Effector memory CD4-positive, alpha-beta T cell (primary cell): ENCODE measurements around the gene YTHDC1.

Source experiments
- DNase-seq, 3 donors: peaks; one replicate each; pipeline ENCODE4 v3.0.0-alpha.2; 2020
- H3K27ac ChIP-seq: 2 replicates; pipeline ENCODE4 v1.7.0; 2013; ENCODE audit warnings: mild to moderate bottlenecking, low read length, moderate library complexity; ENCODE audit not compliant: insufficient read depth, poor library complexity, severe bottlenecking
- H3K27me3 ChIP-seq: replicated peaks from 2 replicates; pipeline ENCODE4 v1.7.0; 2013; ENCODE audit warnings: mild to moderate bottlenecking, low read length; ENCODE audit not compliant: insufficient read depth, control insufficient read depth, poor library complexity, severe bottlenecking
- H3K36me3 ChIP-seq: 2 replicates; pipeline ENCODE4 v1.7.0; 2013; ENCODE audit warnings: mild to moderate bottlenecking, low read length, moderate library complexity; ENCODE audit not compliant: control insufficient read depth, insufficient read depth
- H3K4me1 ChIP-seq: 2 replicates; pipeline ENCODE4 v1.7.0; 2013; ENCODE audit warnings: low read length, mild to moderate bottlenecking; ENCODE audit not compliant: control insufficient read depth, insufficient read depth, poor library complexity, severe bottlenecking
- H3K4me3 ChIP-seq: 2 replicates; pipeline ENCODE4 v1.7.0; 2013; ENCODE audit warnings: low read length, low read depth, mild to moderate bottlenecking; ENCODE audit not compliant: insufficient read depth, poor library complexity, severe bottlenecking
- H3K9me3 ChIP-seq: 2 replicates; pipeline ENCODE4 v1.7.0; 2013; ENCODE audit warnings: mild to moderate bottlenecking, low read length, moderate library complexity; ENCODE audit not compliant: control insufficient read depth

The YTHDC1 gene

GRCh38 chr4:68278029-68278428 is 71.9 kb downstream of the YTHDC1 start:
- Histone ChIP-seq H3K36me3 (no peaks in the 10 kb centered on the region), H3K27me3 (no peaks in the 10 kb centered on the region), H3K4me3 (no peak overlapping the region), H3K4me1 (no peaks in the 10 kb centered on the region), H3K27ac (no peak overlapping the region), H3K9me3 (no peaks in the 10 kb centered on the region)
- no peak for DNase-seq

- Histone ChIP-seq H3K4me1 (no peaks in the 10 kb centered on the region), H3K36me3 (no peaks in the 10 kb centered on the region), H3K27me3 (no peaks in the 10 kb centered on the region), H3K4me3 (no peak overlapping the region), H3K9me3 (no peaks in the 10 kb centered on the region), H3K27ac (no peak overlapping the region)
- DNase-seq = no peak
Observed at GRCh38 chr4:68277627-68278026, 72.3 kb downstream of the YTHDC1 start.

- no peaks in the 10 kb centered on the region for H3K9me3 ChIP-seq
Observed at GRCh38 chr4:68272860-68273259, 77.0 kb downstream of the YTHDC1 start.

GRCh38 chr4:68272380-68272779 is 77.5 kb downstream of the YTHDC1 start:
- no peak overlapping the region for H3K27ac ChIP-seq
- no peak for DNase-seq
- H3K4me3 ChIP-seq = no peak overlapping the region
- H3K4me1 ChIP-seq = no peaks in the 10 kb centered on the region
- no peaks in the 10 kb centered on the region for H3K36me3 ChIP-seq
- H3K9me3 ChIP-seq = no peaks in the 10 kb centered on the region
- H3K27me3 ChIP-seq = no peaks in the 10 kb centered on the region

More at GRCh38 chr4:68272860-68273259, 77.0 kb downstream of the YTHDC1 start:
- Histone ChIP-seq H3K27me3 (no peaks in the 10 kb centered on the region), H3K36me3 (no peaks in the 10 kb centered on the region), H3K27ac (no peak overlapping the region), H3K4me1 (no peaks in the 10 kb centered on the region), H3K4me3 (no peak overlapping the region)
- DNase-seq = no peak

- Histone ChIP-seq H3K9me3 (no peaks in the 10 kb centered on the region), H3K4me3 (no peak overlapping the region), H3K27ac (no peak overlapping the region), H3K27me3 (no peaks in the 10 kb centered on the region), H3K4me1 (no peaks in the 10 kb centered on the region), H3K36me3 (no peaks in the 10 kb centered on the region)
- no peak for DNase-seq
Observed at GRCh38 chr4:68271851-68272357, 78.0 kb downstream of the YTHDC1 start.

- Histone ChIP-seq H3K9me3 (no peaks in the 10 kb centered on the region), H3K36me3 (no peaks in the 10 kb centered on the region), H3K4me1 (no peaks in the 10 kb centered on the region), H3K4me3 (no peak overlapping the region), H3K27ac (no peak overlapping the region), H3K27me3 (no peaks in the 10 kb centered on the region)
- no peak for DNase-seq
Observed at GRCh38 chr4:68267433-68267944, 82.4 kb downstream of the YTHDC1 start.

GRCh38 chr4:68264875-68265565 is 84.9 kb downstream of the YTHDC1 start:
- Histone ChIP-seq H3K9me3 (no peaks in the 10 kb centered on the region), H3K4me1 (no peaks in the 10 kb centered on the region), H3K27me3 (no peaks in the 10 kb centered on the region), H3K36me3 (no peaks in the 10 kb centered on the region), H3K4me3 (no peak overlapping the region), H3K27ac (no peak overlapping the region)
- DNase-seq = no peak
